SK-N-SH (cell line): Measurements from ENCODE around the gene ABCG1.

Experiments
- CHD2 ChIP-seq: fragments of 150-350 bp; IDR thresholded peaks from 2 replicates; pipeline ENCODE4 v1.6.1; 2018; ENCODE audit warnings: low read length; ENCODE audit not compliant: partially characterized antibody
- CTCF ChIP-seq: fragments of 200-600 bp; sonication (generic); IDR thresholded peaks from 2 replicates; pipeline ENCODE4 v1.6.1; 2017; ENCODE audit warnings: antibody characterized with exemption, mild to moderate bottlenecking, moderate library complexity
- EZH2phosphoT487 ChIP-seq: fragments of 200-600 bp; sonication (generic); IDR thresholded peaks from 2 replicates; pipeline ENCODE4 v1.6.1; 2017; ENCODE audit warnings: low read depth, mixed run types, mild to moderate bottlenecking, antibody characterized with exemption, moderate library complexity, borderline replicate concordance
- POLR2AphosphoS5 ChIP-seq: IDR thresholded peaks from 2 replicates; pipeline ENCODE4 v1.6.1; 2012; ENCODE audit warnings: low read depth, low read length
- RAD21 ChIP-seq: IDR thresholded peaks from 2 replicates; pipeline ENCODE4 v1.6.1; 2012; ENCODE audit warnings: mild to moderate bottlenecking, low read length
- RCOR1 ChIP-seq: fragments of 150-350 bp; IDR thresholded peaks from 2 replicates; pipeline ENCODE4 v1.6.1; 2017; ENCODE audit warnings: antibody characterized with exemption, low read length
- REST ChIP-seq: IDR thresholded peaks from 2 replicates; pipeline ENCODE4 v1.6.1; 2012; ENCODE audit warnings: mild to moderate bottlenecking, low read depth, low read length, moderate library complexity
- YY1 ChIP-seq: IDR thresholded peaks from 2 replicates; pipeline ENCODE4 v1.4.0; 2012; ENCODE audit warnings: low read depth, mild to moderate bottlenecking

- TF ChIP-seq RAD21: no peak
- TF ChIP-seq EZH2phosphoT487: no peak
- TF ChIP-seq CTCF: no peak
- no peak for TF ChIP-seq CHD2
- TF ChIP-seq YY1: no peak
- no peak for TF ChIP-seq REST
- no peak for TF ChIP-seq POLR2AphosphoS5
- TF ChIP-seq RCOR1: no peak
These were observed 50.4 kb downstream of the ABCG1 start for GRCh38 chr21:42269386-42269785.
